GM21423 (cell line): ENCODE data around the gene KRTAP10-4.

Experiments
- ATAC-seq: cut with Tn5 transposase; IDR thresholded peaks from one replicate; pipeline ENCODE4 v1.9.1; 2021; ENCODE audit warnings: mild to moderate bottlenecking, moderate library complexity; ENCODE audit not compliant: unreplicated experiment

KRTAP10-4 gene

DNA sequence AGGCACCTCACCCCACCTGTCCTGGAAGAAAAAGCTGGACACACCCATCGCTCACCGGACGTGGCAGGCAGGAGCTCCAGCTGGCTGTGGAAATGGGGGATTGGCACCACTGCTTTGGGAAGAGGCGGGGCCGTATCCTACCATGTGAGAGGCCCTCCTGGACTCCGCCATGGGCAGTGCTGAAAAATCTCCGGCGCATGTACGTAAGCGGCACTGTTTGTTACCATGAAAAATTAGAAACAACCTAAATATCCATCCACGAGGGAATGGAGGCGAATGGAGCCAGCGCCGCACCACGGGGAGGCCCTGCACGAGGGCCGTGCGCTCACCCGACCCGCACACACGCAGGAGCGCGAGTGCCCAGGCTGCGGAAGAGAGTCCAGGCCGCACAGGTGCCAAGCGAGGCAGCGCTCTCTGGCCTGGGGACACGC is 41.4 kb downstream of the KRTAP10-4 start:
- no peak for ATAC-seq

DNA sequence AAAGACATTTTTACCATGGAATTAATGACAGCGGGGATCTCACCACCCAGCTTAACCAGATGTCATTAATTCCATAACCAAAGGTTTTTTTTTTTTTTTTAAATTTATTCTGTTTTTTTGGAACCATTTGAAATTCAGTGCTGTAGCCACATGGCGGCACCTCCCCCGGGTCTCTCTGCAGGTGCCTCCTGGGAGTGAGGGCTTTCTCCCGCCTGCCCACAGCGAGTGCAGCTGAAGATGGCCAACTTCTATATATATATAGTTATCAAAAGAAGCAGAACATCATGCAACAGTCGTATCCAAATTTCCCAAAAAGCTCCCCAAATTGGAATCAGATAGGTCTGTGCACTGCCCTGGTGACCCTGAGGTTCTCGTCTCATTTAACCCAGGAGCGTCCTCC is 41.9 kb downstream of the KRTAP10-4 start:
- ATAC-seq, result no peak

DNA sequence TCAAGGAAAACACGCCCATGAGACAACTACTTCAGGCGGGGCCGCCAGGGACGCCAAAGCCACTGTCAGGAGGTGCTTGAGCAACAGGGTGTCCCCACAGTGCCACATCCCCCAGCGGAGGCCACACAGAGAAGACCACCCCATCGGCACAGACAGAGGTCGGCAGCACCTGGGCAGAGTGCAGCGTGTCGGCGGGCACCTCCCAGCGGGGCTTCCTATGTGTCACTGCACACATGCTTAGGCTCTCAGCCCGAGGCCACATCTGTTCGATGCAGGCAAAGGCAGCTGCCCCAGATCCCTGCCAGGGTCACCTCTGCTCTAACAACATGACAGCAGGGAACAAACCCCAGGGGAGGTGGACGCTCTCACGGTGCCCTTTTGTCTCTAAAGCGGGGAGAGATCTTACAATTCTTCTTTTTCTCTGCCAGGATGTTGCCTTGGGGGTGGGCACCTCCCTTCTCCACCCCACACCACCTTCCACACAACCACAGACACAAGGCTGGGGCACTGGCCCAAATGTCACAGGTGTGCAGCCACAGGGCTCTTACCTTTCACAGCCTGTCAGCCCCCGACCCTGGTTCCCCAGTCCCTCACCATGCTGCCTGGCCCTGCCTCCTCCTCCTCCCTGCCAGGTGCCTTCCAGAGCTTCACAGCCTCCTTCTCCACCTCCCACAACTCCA is 42.5 kb downstream of the KRTAP10-4 start:
- no peak for ATAC-seq

DNA sequence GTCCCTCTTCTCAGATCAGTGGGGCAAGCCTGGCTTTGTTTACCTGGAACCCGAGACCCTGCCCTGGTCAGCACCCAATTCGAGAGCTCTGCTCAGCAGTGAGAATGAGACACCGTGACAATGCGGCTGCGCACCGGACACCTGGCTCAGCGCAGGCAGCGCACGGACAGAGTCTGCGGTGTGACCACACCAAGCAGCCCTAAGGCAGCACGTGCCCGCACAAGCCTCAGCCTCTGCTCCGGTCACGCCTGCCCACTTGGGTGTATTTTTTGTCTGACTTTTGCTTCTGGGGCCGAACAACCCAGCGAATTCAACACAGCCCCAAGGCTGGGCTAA is 43.0 kb downstream of the KRTAP10-4 start:
- ATAC-seq, result no peak

DNA sequence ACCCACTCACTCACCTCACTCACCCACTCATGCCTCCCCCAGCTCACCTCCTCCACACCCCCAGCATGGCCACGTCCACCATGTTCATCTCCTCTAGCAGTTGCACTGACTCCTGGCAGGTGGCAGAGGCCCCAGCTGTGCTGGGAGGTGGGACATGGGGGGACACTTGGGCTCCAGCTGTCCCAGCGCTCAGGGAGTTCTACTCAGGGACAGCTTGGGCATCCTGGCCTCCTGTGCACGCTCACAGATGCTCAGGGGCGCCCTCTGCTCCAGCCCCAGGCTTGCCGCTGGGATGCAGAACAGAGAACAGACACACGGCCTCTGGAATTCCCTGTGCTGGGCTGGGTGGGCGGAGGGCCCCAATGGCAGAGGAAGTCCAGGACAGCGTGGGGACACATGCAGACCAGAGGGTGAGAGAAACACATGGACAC is 43.6 kb downstream of the KRTAP10-4 start:
- ATAC-seq, result no peak

DNA sequence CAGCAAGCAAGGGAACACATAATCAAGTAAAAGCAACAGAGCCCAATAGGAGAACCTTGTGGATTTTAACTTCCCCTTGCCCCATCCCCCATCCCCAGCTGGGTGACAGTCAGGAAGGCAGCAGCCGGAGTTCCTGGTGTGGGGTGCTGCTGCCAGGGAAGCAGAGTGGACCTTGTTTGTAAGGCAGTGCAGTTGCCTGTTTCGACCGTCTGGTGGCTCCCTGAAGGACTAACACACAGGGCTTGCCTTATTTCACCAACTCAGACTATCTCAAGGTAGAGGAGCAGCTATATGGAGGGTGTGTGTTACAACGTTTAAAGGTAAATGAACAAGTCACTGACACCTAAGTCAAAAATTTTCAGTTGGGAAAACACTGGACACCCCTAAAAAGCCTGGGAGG is 45.0 kb downstream of the KRTAP10-4 start:
- ATAC-seq, result no peak

DNA sequence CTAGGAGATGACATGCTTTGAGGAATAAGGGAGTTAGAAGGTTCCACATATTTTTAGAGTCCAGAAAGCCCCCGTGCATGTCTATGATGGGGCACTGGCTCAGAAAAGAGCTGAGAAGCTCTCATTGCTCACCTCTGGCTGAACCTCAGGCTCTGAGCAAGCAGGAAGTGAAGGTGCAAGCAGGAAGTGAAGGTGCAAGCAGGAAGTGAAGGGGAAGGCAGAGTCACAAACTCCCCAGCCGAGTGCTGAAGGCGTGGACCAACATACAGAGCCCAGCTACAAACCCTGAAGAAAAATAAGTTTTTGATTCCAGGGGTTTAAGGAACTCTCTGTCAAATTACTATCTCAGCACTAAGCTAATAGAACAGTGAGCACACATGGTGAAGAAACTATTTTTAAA is 45.4 kb downstream of the KRTAP10-4 start:
- no peak for ATAC-seq

DNA sequence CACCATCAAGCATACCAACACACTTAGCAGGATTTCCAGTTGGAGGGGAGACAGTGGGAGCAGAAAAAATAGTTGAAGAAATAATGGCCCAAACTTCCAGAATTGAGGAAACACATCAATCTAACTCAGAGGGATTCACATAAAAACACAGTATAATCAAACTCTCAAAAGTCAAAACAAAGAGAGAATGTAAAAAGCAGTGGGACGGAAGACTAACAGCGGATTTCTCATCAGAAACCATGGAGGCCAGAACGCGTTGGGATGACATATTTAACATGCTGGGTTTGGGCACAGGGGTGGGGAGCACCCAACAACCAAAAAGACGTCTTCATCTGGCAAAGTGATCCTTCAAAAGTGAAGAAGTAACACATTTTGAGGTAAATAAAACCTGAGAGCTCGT is 46.4 kb downstream of the KRTAP10-4 start:
- ATAC-seq, result no peak

DNA sequence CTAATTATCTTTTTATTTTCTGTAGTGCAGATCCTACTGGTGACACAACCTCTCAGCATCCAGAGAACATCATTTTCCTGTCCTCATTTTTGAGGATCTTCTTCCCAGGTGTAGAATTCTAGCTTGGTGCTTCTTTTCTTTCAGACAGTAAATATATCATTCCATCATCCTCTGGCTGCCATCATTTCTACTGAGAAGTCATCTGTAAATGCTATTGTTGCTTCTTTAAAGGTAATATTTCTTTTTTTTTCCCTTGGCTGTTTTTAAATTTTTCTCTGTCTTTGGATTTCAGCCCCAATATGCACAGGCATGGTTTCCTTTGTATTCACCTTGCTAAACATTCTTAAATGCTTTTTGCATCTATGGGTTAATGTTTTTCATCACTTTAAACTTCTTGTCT is 50.0 kb downstream of the KRTAP10-4 start:
- ATAC-seq, result no peak
